Measurements from ENCODE around the gene PPP2R5B.

DNA sequence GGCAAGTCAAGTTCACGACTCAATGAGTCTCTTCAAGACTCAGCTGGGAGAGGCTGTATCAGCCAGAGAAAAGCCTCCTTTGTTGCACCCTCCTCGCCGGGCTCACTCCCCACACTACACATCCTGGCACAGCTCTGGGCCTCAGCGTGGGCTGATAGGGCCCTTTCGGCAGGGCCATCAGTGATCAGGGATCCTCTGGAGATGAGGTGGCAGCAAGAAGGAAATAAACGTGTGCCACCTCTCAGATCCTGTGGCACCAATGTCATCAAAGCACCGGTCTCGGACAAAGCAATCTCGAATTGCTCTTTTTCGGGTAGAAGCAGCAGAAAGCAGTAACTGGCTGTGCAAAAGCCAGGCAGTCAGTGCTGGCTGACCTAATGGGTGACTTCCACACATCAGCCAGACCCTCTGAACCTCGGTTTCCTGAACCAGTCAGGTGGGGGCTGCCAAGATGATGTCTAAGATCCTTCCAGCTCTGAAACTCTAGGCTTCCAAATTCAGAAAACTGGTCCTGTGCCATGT lies 48.2 kb upstream of the PPP2R5B start:
- TF ChIP-seq, protein P1, sequence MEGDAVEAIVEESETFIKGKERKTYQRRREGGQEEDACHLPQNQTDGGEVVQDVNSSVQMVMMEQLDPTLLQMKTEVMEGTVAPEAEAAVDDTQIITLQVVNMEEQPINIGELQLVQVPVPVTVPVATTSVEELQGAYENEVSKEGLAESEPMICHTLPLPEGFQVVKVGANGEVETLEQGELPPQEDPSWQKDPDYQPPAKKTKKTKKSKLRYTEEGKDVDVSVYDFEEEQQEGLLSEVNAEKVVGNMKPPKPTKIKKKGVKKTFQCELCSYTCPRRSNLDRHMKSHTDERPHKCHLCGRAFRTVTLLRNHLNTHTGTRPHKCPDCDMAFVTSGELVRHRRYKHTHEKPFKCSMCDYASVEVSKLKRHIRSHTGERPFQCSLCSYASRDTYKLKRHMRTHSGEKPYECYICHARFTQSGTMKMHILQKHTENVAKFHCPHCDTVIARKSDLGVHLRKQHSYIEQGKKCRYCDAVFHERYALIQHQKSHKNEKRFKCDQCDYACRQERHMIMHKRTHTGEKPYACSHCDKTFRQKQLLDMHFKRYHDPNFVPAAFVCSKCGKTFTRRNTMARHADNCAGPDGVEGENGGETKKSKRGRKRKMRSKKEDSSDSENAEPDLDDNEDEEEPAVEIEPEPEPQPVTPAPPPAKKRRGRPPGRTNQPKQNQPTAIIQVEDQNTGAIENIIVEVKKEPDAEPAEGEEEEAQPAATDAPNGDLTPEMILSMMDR (IDR thresholded peaks at IDR 0.05) = no peak
- no peak for TF ChIP-seq ZFX (IDR thresholded peaks at IDR 0.05; ENCODE audit: borderline replicate concordance)

Data from 22Rv1 (cell line).